ENCODE measurements around the gene LCOR.

The LCOR gene

GRCh38 chr10:97040248-97040584, 208.1 kb downstream of the LCOR start:
- H3K4me3 ChIP-seq (ENCODE audit: low read depth in 1 of 2, low read length in 2 of 2) = no peak overlapping the region
- no peak overlapping the region for H3K27ac ChIP-seq (ENCODE audit: low read length)
- H3K4me1 ChIP-seq (ENCODE audit: control insufficient read depth in 1 of 2, insufficient read depth in 2 of 2, low read length in 2 of 2) = peaks cover 0 to 9% of the 10 kb centered on the region in 2 donors
- no peaks in the 10 kb centered on the region for H3K27me3 ChIP-seq (ENCODE audit: low read depth, low read length)
- H3K9me3 ChIP-seq (ENCODE audit: control insufficient read depth in 1 of 2, low read length in 2 of 2) = no peaks in the 10 kb centered on the region
- H3K36me3 ChIP-seq (ENCODE audit: control insufficient read depth in 1 of 2, insufficient read depth in 2 of 2, low read length in 2 of 2) = no peaks in the 10 kb centered on the region

- H3K27me3 ChIP-seq (ENCODE audit: low read depth, low read length) = no peaks in the 10 kb centered on the region
- peaks cover 0 to 9% of the 10 kb centered on the region in 2 donors for H3K4me1 ChIP-seq (ENCODE audit: control insufficient read depth in 1 of 2, insufficient read depth in 2 of 2, low read length in 2 of 2)
- no peaks in the 10 kb centered on the region for H3K9me3 ChIP-seq (ENCODE audit: control insufficient read depth in 1 of 2, low read length in 2 of 2)
- H3K4me3 ChIP-seq (ENCODE audit: low read depth in 1 of 2, low read length in 2 of 2) = no peak overlapping the region
- no peak overlapping the region for H3K27ac ChIP-seq (ENCODE audit: low read length)
- no peaks in the 10 kb centered on the region for H3K36me3 ChIP-seq (ENCODE audit: control insufficient read depth in 1 of 2, insufficient read depth in 2 of 2, low read length in 2 of 2)
These were observed 208.6 kb downstream of the LCOR start for GRCh38 chr10:97040706-97041105.

GRCh38 chr10:97042081-97042480, 210.0 kb downstream of the LCOR start:
- peaks cover 0 to 9% of the 10 kb centered on the region in 2 donors for H3K4me1 ChIP-seq (ENCODE audit: control insufficient read depth in 1 of 2, insufficient read depth in 2 of 2, low read length in 2 of 2)
- no peaks in the 10 kb centered on the region for H3K27me3 ChIP-seq (ENCODE audit: low read depth, low read length)
- H3K9me3 ChIP-seq (ENCODE audit: control insufficient read depth in 1 of 2, low read length in 2 of 2) = no peaks in the 10 kb centered on the region
- H3K36me3 ChIP-seq (ENCODE audit: control insufficient read depth in 1 of 2, insufficient read depth in 2 of 2, low read length in 2 of 2) = no peaks in the 10 kb centered on the region
- no peak overlapping the region for H3K4me3 ChIP-seq (ENCODE audit: low read depth in 1 of 2, low read length in 2 of 2)
- no peak overlapping the region for H3K27ac ChIP-seq (ENCODE audit: low read length)

GRCh38 chr10:97042716-97043562, 210.8 kb downstream of the LCOR start:
- H3K9me3 ChIP-seq (ENCODE audit: control insufficient read depth in 1 of 2, low read length in 2 of 2) = no peaks in the 10 kb centered on the region
- H3K27me3 ChIP-seq (ENCODE audit: low read depth, low read length) = no peaks in the 10 kb centered on the region
- peaks cover 0 to 4% of the 10 kb centered on the region in 2 donors for H3K4me1 ChIP-seq (ENCODE audit: control insufficient read depth in 1 of 2, insufficient read depth in 2 of 2, low read length in 2 of 2)
- no peaks in the 10 kb centered on the region for H3K36me3 ChIP-seq (ENCODE audit: control insufficient read depth in 1 of 2, insufficient read depth in 2 of 2, low read length in 2 of 2)
- H3K4me3 ChIP-seq (ENCODE audit: low read depth in 1 of 2, low read length in 2 of 2) = no peak overlapping the region
- no peak overlapping the region for H3K27ac ChIP-seq (ENCODE audit: low read length)

- H3K4me1 ChIP-seq (ENCODE audit: control insufficient read depth in 1 of 2, insufficient read depth in 2 of 2, low read length in 2 of 2) = no peaks in the 10 kb centered on the region
These were observed 211.4 kb downstream of the LCOR start for GRCh38 chr10:97043563-97043855.

More at GRCh38 chr10:97043563-97043855, 211.4 kb downstream of the LCOR start:
- no peaks in the 10 kb centered on the region for H3K36me3 ChIP-seq (ENCODE audit: control insufficient read depth in 1 of 2, insufficient read depth in 2 of 2, low read length in 2 of 2)
- no peak overlapping the region for H3K27ac ChIP-seq (ENCODE audit: low read length)
- H3K27me3 ChIP-seq (ENCODE audit: low read depth, low read length) = no peaks in the 10 kb centered on the region
- H3K4me3 ChIP-seq (ENCODE audit: low read depth in 1 of 2, low read length in 2 of 2) = no peak overlapping the region
- no peaks in the 10 kb centered on the region for H3K9me3 ChIP-seq (ENCODE audit: control insufficient read depth in 1 of 2, low read length in 2 of 2)

Measured in muscle layer of duodenum (tissue), 2 donors.